Activated B cell treated with CpG ODN at 0.5 μM for 24 hours (primary cell): ENCODE data around the gene RERE. TPM values are rescaled to one million over a fixed set of nuclear protein-coding genes. Genes with fewer than 3 reads are reported as not detected.

ENCODE experiments used
- ATAC-seq: fragments of 200-7000 bp; cut with Tn5 transposase; one replicate; pipeline ENCODE4 v1.10.0; 2021; ENCODE audit warnings: low read depth, mild to moderate bottlenecking, moderate library complexity
- CTCF ChIA-PET: fragments of 350-600 bp; sonication (Branson Sonifier 250); formaldehyde crosslinking; loops from one replicate; lab custom pipeline; 2021; ENCODE audit warnings: antibody characterized with exemption; lab: Charles Lee
- POLR2A ChIA-PET: fragments of 350-600 bp; sonication (Branson Sonifier 250); formaldehyde crosslinking; loops from one replicate; lab custom pipeline; 2021; ENCODE audit warnings: antibody characterized with exemption; lab: Charles Lee
- DNase-seq: peaks from one replicate; pipeline ENCODE4 v3.0.0; 2022
- H3K27ac Mint-ChIP-seq: one replicate; pipeline ENCODE4 v1.8.0; 2020; ENCODE audit warnings: mixed read lengths
- H3K27me3 Mint-ChIP-seq: one replicate; pipeline ENCODE4 v1.8.0; 2021; ENCODE audit warnings: mixed read lengths
- H3K36me3 Mint-ChIP-seq: one replicate; pipeline ENCODE4 v1.8.0; 2021; ENCODE audit warnings: low read depth, mixed read lengths
- H3K4me1 Mint-ChIP-seq: one replicate; pipeline ENCODE4 v1.8.0; 2021; ENCODE audit warnings: mixed read lengths
- H3K4me3 Mint-ChIP-seq: one replicate; pipeline ENCODE4 v1.8.0; 2020; ENCODE audit warnings: mild to moderate bottlenecking, mixed read lengths
- H3K9me3 Mint-ChIP-seq: one replicate; pipeline ENCODE4 v1.8.0; 2020; ENCODE audit warnings: mixed read lengths
- CTCF ChIP-seq: fragments of 200-600 bp; IDR thresholded peaks from one replicate; pipeline ENCODE4 v1.8.0; 2022; ENCODE audit warnings: antibody characterized with exemption, mild to moderate bottlenecking
- intact Hi-C: fragments of 100-400 bp; cut with micrococcal nuclease; formaldehyde crosslinking; loops from one replicate; pipeline ENCODE4 v1.15.1; 2024
- total RNA-seq: library from RNA; stranded (reverse); gene quantifications from 2 replicates; pipeline ENCODE4 v1.2.3, GENCODE V29; 2022

Gene RERE
- total RNA-seq, 1 donor from 2014 or later, result 98.8 TPM

GRCh38 chr1:8358897-8359616 lies 458.4 kb downstream of the RERE start:
- intact Hi-C loops, result no loop called here
- CTCF ChIA-PET, result no interaction called here
- no peaks in the 10 kb centered on the region for H3K27me3 Mint-ChIP-seq
- peaks cover 82% of the 10 kb centered on the region for H3K36me3 Mint-ChIP-seq
- no peak overlapping the region for H3K4me3 Mint-ChIP-seq
- no peaks in the 10 kb centered on the region for H3K4me1 Mint-ChIP-seq
- H3K9me3 Mint-ChIP-seq, result no peaks in the 10 kb centered on the region
- POLR2A ChIA-PET, result no interaction called here
- no peak overlapping the region for H3K27ac Mint-ChIP-seq
- ATAC-seq (no peak), DNase-seq (no peak)
- TF ChIP-seq CTCF, result no peak

GRCh38 chr1:8358241-8358896 lies 459.1 kb downstream of the RERE start:
- no peaks in the 10 kb centered on the region for H3K27me3 Mint-ChIP-seq
- H3K9me3 Mint-ChIP-seq, result no peaks in the 10 kb centered on the region
- POLR2A ChIA-PET, result no interaction called here
- intact Hi-C loops, result no loop called here
- peaks cover 80% of the 10 kb centered on the region for H3K36me3 Mint-ChIP-seq
- DNase-seq (no peak), ATAC-seq (no peak)
- no peak for TF ChIP-seq CTCF
- no peak overlapping the region for H3K4me3 Mint-ChIP-seq
- H3K4me1 Mint-ChIP-seq, result no peaks in the 10 kb centered on the region
- H3K27ac Mint-ChIP-seq, result no peak overlapping the region
- CTCF ChIA-PET, result no interaction called here

GRCh38 chr1:8357329-8358101 lies 459.9 kb downstream of the RERE start:
- no peak overlapping the region for H3K4me3 Mint-ChIP-seq
- no peak overlapping the region for H3K27ac Mint-ChIP-seq
- DNase-seq (no peak), ATAC-seq (no peak)
- intact Hi-C loops, result no loop called here
- H3K4me1 Mint-ChIP-seq, result no peaks in the 10 kb centered on the region
- CTCF ChIA-PET, result no interaction called here
- no peaks in the 10 kb centered on the region for H3K27me3 Mint-ChIP-seq
- POLR2A ChIA-PET, result no interaction called here
- no peak for TF ChIP-seq CTCF
- H3K36me3 Mint-ChIP-seq, result peaks cover 80% of the 10 kb centered on the region
- no peaks in the 10 kb centered on the region for H3K9me3 Mint-ChIP-seq

GRCh38 chr1:8356256-8357209 lies 460.9 kb downstream of the RERE start:
- ChIA-PET POLR2A (no interaction called here), CTCF (no interaction called here)
- no peak for TF ChIP-seq CTCF
- H3K4me1 Mint-ChIP-seq, result no peaks in the 10 kb centered on the region
- H3K9me3 Mint-ChIP-seq, result no peaks in the 10 kb centered on the region
- peak overlapping the region; percentile 41 for H3K27ac Mint-ChIP-seq
- DNase-seq (no peak), ATAC-seq (no peak)
- peaks cover 74% of the 10 kb centered on the region for H3K36me3 Mint-ChIP-seq
- no peak overlapping the region for H3K4me3 Mint-ChIP-seq
- no peaks in the 10 kb centered on the region for H3K27me3 Mint-ChIP-seq
- intact Hi-C loops, result no loop called here
